Skeletal muscle cell (primary cell): ENCODE results near the gene NIN.

Experiments
- DNase-seq: peaks from one replicate; pipeline ENCODE4 v3.0.0-alpha.2; 2010; ENCODE audit warnings: low read depth
- H3K4me3 ChIP-seq: 2 replicates; pipeline ENCODE4 v1.5.1; 2011; ENCODE audit warnings: low read depth, mild to moderate bottlenecking, control low read depth, low read length, moderate library complexity

The NIN gene

GRCh38 chr14:50796390-50796789 is 34.6 kb downstream of the NIN start:
- H3K4me3 ChIP-seq = no peak overlapping the region

GRCh38 chr14:50795909-50796308 is 35.1 kb downstream of the NIN start:
- no peak overlapping the region for H3K4me3 ChIP-seq
- no peak for DNase-seq

More at GRCh38 chr14:50796390-50796789, 34.6 kb downstream of the NIN start:
- no peak for DNase-seq

- no peak overlapping the region for H3K4me3 ChIP-seq
- DNase-seq = no peak
These were observed 35.8 kb downstream of the NIN start for GRCh38 chr14:50795142-50795541.

- no peak for DNase-seq
- H3K4me3 ChIP-seq = no peak overlapping the region
These were observed 36.8 kb downstream of the NIN start for GRCh38 chr14:50794068-50794645.

- DNase-seq = no peak
- H3K4me3 ChIP-seq = no peak overlapping the region
These were observed 38.3 kb downstream of the NIN start for GRCh38 chr14:50792634-50793068.

- no peak for DNase-seq
- no peak overlapping the region for H3K4me3 ChIP-seq
These were observed 38.9 kb downstream of the NIN start for GRCh38 chr14:50792051-50792477.

GRCh38 chr14:50791201-50791600 is 39.8 kb downstream of the NIN start:
- no peak overlapping the region for H3K4me3 ChIP-seq
- no peak for DNase-seq

GRCh38 chr14:50790589-50790988 is 40.4 kb downstream of the NIN start:
- DNase-seq = no peak
- H3K4me3 ChIP-seq = no peak overlapping the region

GRCh38 chr14:50786751-50787464 is 44.1 kb downstream of the NIN start:
- DNase-seq = no peak
- no peak overlapping the region for H3K4me3 ChIP-seq

- no peak overlapping the region for H3K4me3 ChIP-seq
- no peak for DNase-seq
These were observed 45.4 kb downstream of the NIN start for GRCh38 chr14:50785457-50786063.

GRCh38 chr14:50784683-50785456 is 46.1 kb downstream of the NIN start:
- DNase-seq = no peak
- no peak overlapping the region for H3K4me3 ChIP-seq

GRCh38 chr14:50783563-50783962 is 47.4 kb downstream of the NIN start:
- H3K4me3 ChIP-seq = no peak overlapping the region
- no peak for DNase-seq

GRCh38 chr14:50780393-50780792 is 50.6 kb downstream of the NIN start:
- no peak overlapping the region for H3K4me3 ChIP-seq
- DNase-seq = no peak

- DNase-seq = no peak
- no peak overlapping the region for H3K4me3 ChIP-seq
These were observed 52.1 kb downstream of the NIN start for GRCh38 chr14:50778721-50779483.

- DNase-seq = no peak
- no peak overlapping the region for H3K4me3 ChIP-seq
These were observed 54.4 kb downstream of the NIN start for GRCh38 chr14:50776522-50776921.

- no peak overlapping the region for H3K4me3 ChIP-seq
- peak; percentile 66 for DNase-seq
These were observed 55.6 kb downstream of the NIN start for GRCh38 chr14:50775357-50775756.

GRCh38 chr14:50774542-50775267 is 56.3 kb downstream of the NIN start:
- DNase-seq = no peak
- H3K4me3 ChIP-seq = no peak overlapping the region

GRCh38 chr14:50773632-50774541 is 57.1 kb downstream of the NIN start:
- H3K4me3 ChIP-seq = no peak overlapping the region
- DNase-seq = no peak
